ENCODE data around the gene FOXC1. TPM values are rescaled to one million over a fixed set of nuclear protein-coding genes. Genes with fewer than 3 reads are reported as not detected.

FOXC1 gene
- total and polyA plus RNA-seq, 9 of the 15 experiments (the other 6 are each of a cell fraction or from before 2014, with no cell fraction given): not detected

DNA sequence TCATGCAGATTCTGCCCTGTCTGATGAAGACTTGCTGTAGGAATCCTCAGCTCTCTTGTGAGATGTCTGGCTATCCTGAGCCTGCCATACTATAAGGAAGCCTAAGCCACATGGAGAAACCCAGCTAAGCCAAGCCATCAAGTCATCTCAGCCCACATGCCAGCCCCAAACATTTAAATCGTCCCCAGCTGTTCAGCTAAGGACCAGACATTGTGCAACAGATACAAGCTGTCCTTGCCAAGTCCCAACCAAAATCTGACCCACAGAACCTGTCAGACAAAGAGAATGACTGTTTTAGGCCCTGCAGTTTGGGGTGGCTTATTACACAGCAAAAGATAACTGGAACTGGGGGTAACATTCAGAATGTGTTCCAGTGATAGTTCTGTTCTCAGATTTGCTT is 36.8 kb upstream of the FOXC1 start (continued):
- TF ChIP-seq ZBTB34 (CRISPR knock-in tag; IDR thresholded peaks at IDR 0.05) (no peak), TRIM25 (IDR thresholded peaks at IDR 0.05; ENCODE audit: borderline replicate concordance) (no peak), ZKSCAN1 (IDR thresholded peaks at IDR 0.05; ENCODE audit: low read depth, low read length) (no peak)

DNA sequence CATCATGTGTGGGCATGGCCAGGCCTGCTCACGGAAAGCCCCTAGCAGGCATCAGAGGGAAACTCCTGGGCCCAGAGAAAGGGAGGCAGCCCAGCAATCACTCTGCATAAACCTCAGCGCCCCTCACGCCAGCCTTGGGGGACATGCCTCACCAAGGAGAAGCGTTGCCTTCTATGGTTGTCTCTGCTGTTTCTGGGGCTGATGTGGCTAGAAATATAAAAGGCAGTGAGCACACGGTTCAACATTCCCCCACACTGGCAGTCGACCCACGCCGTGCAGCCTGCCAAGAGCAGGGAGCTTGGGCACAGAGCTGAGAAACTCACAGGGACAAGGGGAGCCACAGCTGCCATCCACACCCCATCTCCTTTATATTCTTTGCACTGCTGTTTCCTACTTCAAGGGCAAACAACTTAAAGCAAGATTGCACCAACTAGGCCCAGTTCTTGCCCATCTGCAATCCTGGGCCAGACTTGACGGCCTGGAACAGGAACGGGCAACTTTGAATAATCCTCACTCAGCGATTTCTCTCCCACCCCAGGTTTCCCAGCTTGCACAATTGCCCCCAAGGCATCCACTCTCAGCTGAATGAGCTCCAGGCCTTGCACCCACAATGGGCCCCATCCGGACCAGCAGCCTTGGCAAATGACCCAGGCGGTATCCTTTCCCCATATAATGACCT is 35.5 kb upstream of the FOXC1 start:
- CTCF ChIA-PET (ENCODE audit: low intra/inter-chr PET ratio): no interaction called here
- in situ Hi-C loops (cut with MboI): no loop called here

More for the DNA sequence above, 35.5 kb upstream of the FOXC1 start:
- FAIRE-seq: no peak
- H2AFZ ChIP-seq (ENCODE audit: low read depth, low read length): no peak overlapping the region
- H3K4me3 ChIP-seq: no peak overlapping the region
- H3K4me2 ChIP-seq (ENCODE audit: insufficient read depth, low read length): no peak overlapping the region
- H4K20me1 ChIP-seq (replicated peaks; ENCODE audit: control insufficient read depth, insufficient read depth, low read length): no peaks in the 10 kb centered on the region
- no peak for DNase-seq (ENCODE audit: extremely low read depth in 1 of 4, low spot score in 3 of 4)
- H3K27ac ChIP-seq (ENCODE audit: extremely low read depth, low read depth, low read length): no peak overlapping the region
- no peaks in the 10 kb centered on the region for H3K9me3 ChIP-seq (replicated peaks; ENCODE audit: control insufficient read depth, insufficient read depth, low read depth, low read length)
- H3K27me3 ChIP-seq (ENCODE audit: control insufficient read depth in 2 of 2, insufficient read depth in 2 of 2, low read length in 2 of 2): peaks cover 24 to 37% of the 10 kb centered on the region in 2 experiments; a peak in 3 of 5 replicates
- 0% methylated on average over 13 of the region's 13 CpGs for WGBS (ENCODE audit: insufficient coverage, low coverage, missing lambda C conversion rate)
- no TSS peak for BruUV-seq (replicated peaks)
- TF ChIP-seq MAFF (IDR thresholded peaks at IDR 0.05; ENCODE audit: low read length) (0 out of 2 replicates have a peak, but pooled peaks have one; percentile 17), RAD51 (IDR thresholded peaks at IDR 0.05; ENCODE audit: borderline replicate concordance, low read depth) (no peak), ZNF280B (CRISPR knock-in tag; IDR thresholded peaks at IDR 0.05) (no peak), ZNF316 (IDR thresholded peaks at IDR 0.05) (0 out of 2 replicates have a peak, but pooled peaks have one; percentile 6), YBX1 (IDR thresholded peaks at IDR 0.05) (no peak), ZNF408 (CRISPR knock-in tag; IDR thresholded peaks at IDR 0.05; ENCODE audit: low read depth) (no peak), TEAD1 (CRISPR knock-in tag; IDR thresholded peaks at IDR 0.05) (no peak), MCM3 (IDR thresholded peaks at IDR 0.05) (no peak), ZNF124 (CRISPR knock-in tag; IDR thresholded peaks at IDR 0.05) (no peak), MIER1 (IDR thresholded peaks at IDR 0.05; ENCODE audit: low read depth) (no peak)
- TF ChIP-seq, protein P1, sequence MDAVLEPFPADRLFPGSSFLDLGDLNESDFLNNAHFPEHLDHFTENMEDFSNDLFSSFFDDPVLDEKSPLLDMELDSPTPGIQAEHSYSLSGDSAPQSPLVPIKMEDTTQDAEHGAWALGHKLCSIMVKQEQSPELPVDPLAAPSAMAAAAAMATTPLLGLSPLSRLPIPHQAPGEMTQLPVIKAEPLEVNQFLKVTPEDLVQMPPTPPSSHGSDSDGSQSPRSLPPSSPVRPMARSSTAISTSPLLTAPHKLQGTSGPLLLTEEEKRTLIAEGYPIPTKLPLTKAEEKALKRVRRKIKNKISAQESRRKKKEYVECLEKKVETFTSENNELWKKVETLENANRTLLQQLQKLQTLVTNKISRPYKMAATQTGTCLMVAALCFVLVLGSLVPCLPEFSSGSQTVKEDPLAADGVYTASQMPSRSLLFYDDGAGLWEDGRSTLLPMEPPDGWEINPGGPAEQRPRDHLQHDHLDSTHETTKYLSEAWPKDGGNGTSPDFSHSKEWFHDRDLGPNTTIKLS (IDR thresholded peaks at IDR 0.05; ENCODE audit: borderline replicate concordance, low read depth): no peak
- no peak overlapping the region for H3K9ac ChIP-seq (ENCODE audit: insufficient read depth in 1 of 2, low read depth in 2 of 2, low read length in 2 of 2)
- H3K36me3 ChIP-seq (ENCODE audit: control insufficient read depth, insufficient read depth, low read length): no peaks in the 10 kb centered on the region
- H3K9me1 ChIP-seq (ENCODE audit: control insufficient read depth, insufficient read depth, low read length): no peaks in the 10 kb centered on the region
- POLR2A ChIA-PET: interaction anchor here (0.6 kb wide), 2 partner anchors 18 to 19 kb away, joined by 3 to 4 read pairs; no protein-coding TSS in a partner anchor
- intact Hi-C loops (cut with micrococcal nuclease): no loop called here
- no peak for ATAC-seq
- no peaks in the 10 kb centered on the region for H3K4me1 ChIP-seq (replicated peaks in 1 of 2; ENCODE audit: control insufficient read depth in 2 of 2, insufficient read depth in 2 of 2, low read length in 2 of 2)
- H3K79me2 ChIP-seq (ENCODE audit: control insufficient read depth, insufficient read depth, low read length): no peaks in the 10 kb centered on the region

Measured in K562 (cell line).